NCI-H2081 treated with DMSO at 0.1 percent for 48 hours (cell line): ENCODE measurements around the gene SULT1A1.
"Not testable (repeated sequence)": the region's sequence is repeated elsewhere in the genome, so short reads cannot be mapped to it uniquely, and the experiment has no call there.

Experiments
- DNase-seq: peaks from one replicate; lab custom pipeline; 2025; lab: John Stamatoyannopoulos, UW

The SULT1A1 gene

GRCh38 chr16:28608867-28609596 lies 812 bp downstream of the SULT1A1 start:
- not testable (repeated sequence) for DNase-seq

DNA sequence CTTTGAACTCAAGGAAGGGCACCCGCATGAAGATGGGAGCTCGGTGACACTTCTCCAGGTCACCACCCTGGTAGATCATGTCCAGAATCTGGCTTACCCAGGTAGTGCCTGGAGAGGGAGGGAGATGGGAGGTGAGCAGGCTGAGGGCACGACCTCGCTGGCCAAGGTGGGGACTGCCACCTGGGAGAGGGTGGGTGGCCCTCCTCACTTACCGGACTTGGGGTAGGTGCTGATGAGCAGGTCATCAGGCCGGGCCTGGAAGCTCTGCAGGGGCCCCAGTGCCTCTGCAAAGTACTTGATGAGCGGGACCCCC lies 1.4 kb downstream of the SULT1A1 start:
- not testable (repeated sequence) for DNase-seq

DNA sequence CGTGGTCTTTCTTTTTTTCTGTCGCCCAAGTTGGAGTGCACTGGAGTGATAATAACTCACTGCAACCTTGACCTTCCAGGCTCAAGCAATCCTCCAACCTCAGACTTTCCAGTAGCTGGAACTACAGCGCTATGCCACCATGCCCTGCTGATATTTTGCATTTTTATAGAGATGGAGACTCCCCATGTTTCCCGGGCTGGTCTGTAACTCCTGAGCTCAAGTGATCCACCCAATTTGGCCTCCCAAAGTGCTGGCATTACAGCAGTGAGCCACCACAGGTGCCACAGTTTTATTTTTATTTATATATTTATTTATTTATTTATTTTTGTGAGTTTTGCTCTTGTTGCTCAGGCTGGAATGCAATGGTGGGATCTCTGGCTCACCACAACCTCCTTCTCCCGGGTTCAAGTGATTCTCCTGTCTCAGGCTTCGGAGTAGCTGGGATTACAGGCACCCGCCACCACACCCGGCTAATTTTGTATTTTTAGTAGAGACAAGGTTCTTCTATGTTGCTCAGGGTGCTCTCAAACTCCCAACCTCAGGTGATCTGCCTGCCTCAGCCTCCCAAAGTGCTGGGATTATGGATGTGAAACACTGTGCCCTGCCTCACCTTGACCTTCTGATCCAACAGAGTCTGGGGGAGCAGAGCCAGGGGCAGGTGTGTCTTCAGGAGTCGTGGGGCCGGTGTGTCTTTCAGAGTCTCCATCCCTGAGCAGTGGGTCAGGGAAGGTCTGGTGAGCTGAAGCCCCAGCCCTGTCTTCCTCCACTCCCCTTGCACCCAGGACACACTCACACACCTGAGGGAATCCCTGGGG lies 2.0 kb downstream of the SULT1A1 start:
- not testable (repeated sequence) for DNase-seq

GRCh38 chr16:28607116-28607623 lies 2.7 kb downstream of the SULT1A1 start:
- no peak for DNase-seq

GRCh38 chr16:28606291-28607115 lies 3.3 kb downstream of the SULT1A1 start:
- no peak for DNase-seq

- no peak for DNase-seq
These were observed 5.7 kb downstream of the SULT1A1 start for GRCh38 chr16:28604186-28604565.

GRCh38 chr16:28603381-28604185 lies 6.3 kb downstream of the SULT1A1 start:
- DNase-seq, result no peak

DNA sequence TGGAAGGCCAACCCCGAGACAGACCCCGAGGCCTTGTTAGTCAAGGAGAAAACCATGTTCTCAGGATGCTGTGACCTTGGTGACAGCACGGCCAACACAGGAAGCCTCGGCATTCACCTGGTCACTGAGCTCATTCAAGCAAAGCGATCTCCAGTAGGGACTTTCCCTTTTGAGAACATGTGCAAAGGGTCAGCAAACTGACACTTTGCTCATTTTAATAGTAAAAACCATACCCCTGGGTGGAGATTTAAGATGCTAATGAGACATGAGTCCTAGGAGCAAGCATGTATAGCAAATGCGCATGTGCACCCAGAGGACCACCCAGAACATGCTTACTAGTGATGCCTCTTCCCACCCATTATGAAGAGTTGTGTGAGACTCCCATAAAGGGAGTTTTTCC lies 7.3 kb downstream of the SULT1A1 start:
- no peak for DNase-seq

DNA sequence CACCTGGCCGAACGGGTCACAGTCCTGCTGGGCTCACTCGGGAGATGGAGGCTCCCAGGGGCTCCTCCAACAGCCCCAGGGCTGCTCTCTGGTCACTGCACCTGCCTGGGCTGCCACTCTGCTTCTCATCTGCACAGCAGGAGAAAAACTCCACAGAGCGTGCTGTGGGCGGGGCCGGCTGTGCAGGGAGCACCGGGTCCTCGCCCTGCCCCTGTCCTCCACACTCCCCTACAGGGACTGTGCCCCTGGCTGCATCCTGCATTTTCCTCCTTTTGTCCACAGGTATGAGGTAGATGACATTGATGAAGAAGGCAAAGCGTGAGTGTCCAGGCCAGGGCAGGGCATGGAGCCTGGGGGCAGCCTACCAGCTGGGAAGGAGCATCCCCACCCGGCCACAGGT lies 7.8 kb downstream of the SULT1A1 start:
- DNase-seq, result not testable (repeated sequence)

GRCh38 chr16:28601589-28601988 lies 8.3 kb downstream of the SULT1A1 start:
- not testable (repeated sequence) for DNase-seq

DNA sequence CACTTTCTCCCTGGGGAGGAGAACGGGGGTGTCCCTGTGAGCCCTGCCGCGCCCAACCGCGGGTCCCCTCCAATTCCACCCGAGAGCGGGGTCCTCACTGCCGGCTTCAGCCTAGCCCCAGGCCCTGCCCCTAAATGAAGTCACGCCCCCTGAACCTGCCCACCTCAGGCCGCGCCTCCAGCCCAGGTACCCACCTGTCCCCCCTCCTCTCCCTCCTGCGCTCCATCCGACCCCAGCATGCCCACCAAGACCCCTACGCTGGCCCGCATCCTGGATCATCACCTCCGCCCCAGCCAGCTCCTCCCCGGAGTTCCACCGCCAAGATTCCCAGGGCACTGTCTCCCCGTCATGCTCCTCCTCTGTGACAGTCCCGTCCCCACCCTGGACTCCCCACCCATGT lies 8.9 kb downstream of the SULT1A1 start:
- not testable (repeated sequence) for DNase-seq

DNA sequence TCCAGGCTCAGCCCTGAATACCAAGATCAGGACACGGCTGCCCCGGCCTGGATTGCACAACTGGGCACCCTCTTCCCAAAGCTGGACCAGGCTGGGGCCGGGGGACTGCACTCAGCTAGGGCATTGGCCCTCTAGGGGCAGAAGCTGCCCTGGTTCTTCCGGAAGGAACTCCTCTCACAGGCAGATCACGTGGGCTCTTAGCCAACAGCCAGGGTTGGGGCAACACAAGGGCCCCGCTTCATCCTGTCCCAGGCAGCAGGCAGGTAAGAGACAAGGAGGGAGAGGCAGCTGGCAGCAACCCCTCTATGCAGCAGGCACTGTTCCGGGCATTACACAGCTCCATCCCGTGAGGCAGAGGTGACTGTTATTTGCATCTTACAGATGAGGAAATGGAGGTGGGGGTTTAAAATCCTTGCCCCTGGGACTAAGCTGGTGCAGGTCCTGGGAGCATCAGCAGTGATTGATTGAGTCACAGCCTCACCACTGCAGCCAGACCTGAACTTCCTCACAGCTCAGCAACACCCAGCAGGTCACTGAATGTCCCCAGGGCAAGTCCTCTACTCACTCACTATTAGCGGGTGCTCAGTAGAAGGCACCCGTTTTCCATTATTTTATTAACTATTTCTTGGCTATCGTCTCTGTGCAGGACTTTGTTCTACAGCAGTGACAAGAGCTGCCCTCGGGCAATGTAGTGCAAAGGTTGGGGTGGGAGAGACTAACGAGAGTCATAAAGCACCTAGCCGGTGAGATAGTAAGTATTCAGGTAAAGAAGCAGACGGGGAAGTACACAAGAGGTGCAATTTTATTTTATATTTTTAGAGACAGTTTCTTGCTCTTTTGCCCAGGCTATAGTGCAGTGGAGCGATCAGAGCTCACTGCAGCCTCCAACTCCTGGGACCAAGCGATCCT lies 10.2 kb downstream of the SULT1A1 start:
- not testable (repeated sequence) for DNase-seq

DNA sequence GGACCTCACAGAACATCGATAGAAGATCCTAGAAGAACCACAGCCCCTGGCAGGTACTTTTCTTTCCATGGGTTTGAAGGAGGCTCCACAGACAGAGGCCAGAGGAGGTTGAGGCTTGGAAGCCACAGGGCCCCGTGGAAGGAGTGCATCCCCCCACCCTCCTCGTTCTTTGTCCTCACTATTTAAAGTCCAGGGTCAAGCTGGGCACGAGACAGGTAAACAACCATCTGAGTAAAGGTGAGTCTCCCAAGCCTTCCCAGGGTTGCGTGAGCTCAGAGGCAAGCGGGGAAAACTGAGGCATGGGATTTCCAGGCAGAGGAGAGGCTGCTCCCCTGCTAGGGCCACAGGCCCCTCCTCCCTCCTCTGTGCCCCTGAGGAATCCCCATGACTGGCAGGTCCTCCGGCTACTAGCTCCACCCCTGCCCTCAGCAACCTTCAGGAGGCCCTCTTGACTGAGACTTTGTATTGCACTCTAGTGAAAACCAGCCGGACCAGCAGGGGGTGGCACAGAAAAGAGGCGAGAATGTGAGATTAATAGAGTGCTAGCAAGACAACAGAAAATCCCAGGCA lies 12.1 kb downstream of the SULT1A1 start:
- no peak for DNase-seq

DNA sequence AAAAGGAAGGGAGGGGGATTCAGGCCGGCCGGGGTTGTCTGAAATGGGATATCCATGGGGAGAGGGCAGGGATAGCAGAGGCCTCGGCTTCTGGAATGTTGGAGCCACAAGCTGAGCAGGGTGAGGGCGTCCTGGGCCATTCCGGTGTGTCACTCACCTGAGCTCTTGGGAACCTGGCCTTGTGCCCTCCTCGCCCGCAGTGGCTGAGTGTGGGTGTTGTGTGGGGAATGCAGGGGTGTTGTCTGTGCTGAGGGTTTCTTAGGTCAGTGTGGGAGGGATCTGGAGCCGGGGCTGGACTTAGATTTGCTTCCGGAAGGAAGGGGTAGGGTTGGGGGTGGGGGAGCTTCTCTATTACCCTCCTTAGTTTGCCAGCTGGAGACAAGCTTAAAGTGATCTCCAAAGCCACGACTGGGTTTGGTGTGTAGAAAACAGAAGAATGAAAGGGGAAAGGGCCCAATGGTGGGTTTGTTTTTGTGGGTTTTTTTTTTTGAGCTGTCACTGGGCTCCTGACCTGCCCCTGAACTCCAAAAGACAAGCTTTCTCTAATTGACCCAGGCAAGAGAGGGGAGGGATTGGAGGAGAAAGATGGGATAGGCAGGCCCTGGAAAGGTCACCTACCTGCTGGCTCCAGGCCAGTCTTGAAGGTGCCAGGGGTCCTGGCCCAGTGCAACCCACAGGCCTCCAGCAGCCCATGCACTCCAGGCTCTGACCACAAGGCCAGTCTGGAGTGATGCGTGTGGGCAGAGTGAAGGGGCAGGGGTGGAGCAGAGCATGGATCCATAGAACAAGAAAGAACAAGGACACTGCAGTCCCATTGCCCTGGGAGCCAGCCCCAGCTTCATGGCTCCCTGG lies 12.8 kb downstream of the SULT1A1 start, which contains the start of gene SULT1A2:
Gene SULT1A2 (minus strand): TSS at position 211 of the 852 bp plus-strand sequence. CDS start 1,120 bp downstream, outside the sequence.
- DNase-seq, result no peak

- DNase-seq, result no peak
These were observed 13.7 kb downstream of the SULT1A1 start for GRCh38 chr16:28596115-28596630.

GRCh38 chr16:28595451-28595850 lies 14.4 kb downstream of the SULT1A1 start:
- DNase-seq, result not testable (repeated sequence)

DNA sequence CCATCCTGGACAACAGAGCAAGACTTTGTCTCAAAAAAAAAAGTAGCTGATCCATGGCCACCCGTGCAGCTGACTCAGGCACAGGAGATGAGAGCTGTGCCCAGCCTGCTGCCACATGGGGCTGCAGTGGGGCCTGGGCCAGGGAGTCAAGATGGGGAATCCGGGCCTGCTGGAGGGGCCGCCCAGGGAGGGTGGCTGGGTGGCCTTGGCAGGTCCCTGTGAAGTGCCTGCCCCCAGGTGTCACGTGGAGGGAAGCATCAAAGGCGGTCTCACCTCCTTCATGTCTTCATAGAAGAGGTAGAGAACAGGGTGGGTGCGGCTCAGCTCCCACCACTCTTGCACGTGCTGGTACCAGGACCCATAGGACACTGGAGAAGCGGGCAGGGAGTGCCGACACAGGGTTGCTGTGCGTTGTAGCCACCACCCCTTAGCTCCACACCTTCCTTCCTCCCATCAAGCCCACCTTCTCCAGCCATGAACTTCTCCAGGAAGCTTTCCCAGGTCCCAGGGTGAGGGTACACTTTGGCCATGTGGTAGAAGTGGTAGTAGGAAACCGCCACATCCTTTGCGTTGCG lies 16.8 kb downstream of the SULT1A1 start:
- DNase-seq, result no peak

DNA sequence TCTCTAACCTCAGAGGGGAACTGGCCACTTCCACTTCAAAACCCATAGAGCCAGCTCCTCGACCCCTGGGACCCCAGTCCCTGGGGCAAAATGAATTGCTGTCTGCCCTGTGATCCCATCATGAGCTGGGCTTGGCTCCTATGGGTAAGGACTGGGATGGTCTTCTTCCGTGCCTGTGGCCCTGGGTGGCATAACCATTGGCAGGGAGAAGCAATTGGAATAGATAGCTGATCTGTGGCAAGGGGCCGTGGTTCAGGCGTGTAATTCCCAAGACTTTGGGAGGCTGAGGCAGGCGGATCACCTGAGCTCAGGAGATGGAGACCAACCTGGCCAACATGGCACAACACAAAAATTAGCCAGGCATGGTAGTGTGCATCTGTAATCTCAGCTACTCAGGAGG lies 17.3 kb downstream of the SULT1A1 start:
- no peak for DNase-seq
